Stomach (tissue), 4 donors: ENCODE results near the gene ETFBKMT.

ENCODE experiments used
- CTCF ChIP-seq, 7 experiments: fragments of 450-650 bp in 4 of 7; fragments of 200-600 bp in 3 of 7; sonication (generic) in 3 of 7; IDR thresholded peaks; one replicate each; pipeline ENCODE4 v1.5.1; 2016 to 2019; ENCODE audit warnings: antibody characterized with exemption in 7 of 7, control low read depth in 2 of 7, mild to moderate bottlenecking in 1 of 7
- POLR2A ChIP-seq, 4 donors: fragments of 450-650 bp; IDR thresholded peaks; one replicate each; pipeline ENCODE4 v1.6.1; 2016; ENCODE audit warnings: antibody characterized with exemption in 4 of 4, control low read depth in 2 of 4, mild to moderate bottlenecking in 1 of 4, moderate library complexity in 1 of 4

- TF ChIP-seq CTCF (IDR thresholded peaks at IDR 0.05) = no peak
- TF ChIP-seq POLR2A (IDR thresholded peaks at IDR 0.05) = no peak
These were observed 27.7 kb upstream of the ETFBKMT start for GRCh38 chr12:31631809-31632208.
